Measurements from ENCODE around the gene TRPM3.

Gene TRPM3

GRCh38 chr9:70881333-70881732 lies 240.1 kb downstream of the TRPM3 start:
- DNase-seq: no peak

- peak; percentile 1 for DNase-seq
Observed at GRCh38 chr9:70880535-70880934, 240.9 kb downstream of the TRPM3 start.

GRCh38 chr9:70878576-70878975 lies 242.8 kb downstream of the TRPM3 start:
- no peak for DNase-seq

DNA sequence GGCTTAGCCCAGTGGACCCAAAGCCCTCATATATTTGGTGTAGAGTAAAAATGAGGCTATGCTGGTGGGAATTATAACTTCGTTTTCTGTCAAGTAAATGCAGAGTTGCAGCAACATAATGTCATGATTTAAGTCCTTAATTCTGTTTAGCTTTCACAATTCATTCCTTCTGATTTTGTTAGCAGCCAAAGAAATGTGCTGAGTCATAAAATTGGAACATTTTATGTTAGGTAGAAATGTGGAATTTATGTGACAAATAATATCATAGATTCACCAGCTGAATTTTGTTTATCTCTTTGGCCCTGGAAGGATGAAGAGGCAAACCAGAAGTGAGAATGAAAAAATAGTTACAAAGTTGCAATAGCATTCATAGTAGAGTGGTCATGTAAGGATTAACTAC lies 247.0 kb downstream of the TRPM3 start:
- no peak for DNase-seq

DNA sequence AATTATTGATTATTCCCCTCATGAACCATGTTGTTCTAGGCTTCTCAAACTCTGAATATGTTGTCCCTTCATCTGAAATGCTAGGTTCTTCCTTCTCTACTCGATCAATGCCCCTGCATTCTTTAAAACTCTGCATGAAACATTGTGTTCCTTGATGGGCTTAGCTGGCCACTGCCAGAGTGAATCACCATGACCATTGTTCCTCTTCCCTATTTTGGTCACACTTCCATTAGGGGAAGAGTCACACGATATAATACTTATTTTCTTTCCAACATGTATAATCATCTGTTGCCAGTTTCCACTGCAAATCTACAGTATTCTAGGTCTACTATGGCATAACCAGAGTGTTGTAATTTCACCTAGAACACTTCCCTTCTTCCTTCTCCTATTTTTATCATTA lies 247.9 kb downstream of the TRPM3 start:
- no peak for DNase-seq

DNA sequence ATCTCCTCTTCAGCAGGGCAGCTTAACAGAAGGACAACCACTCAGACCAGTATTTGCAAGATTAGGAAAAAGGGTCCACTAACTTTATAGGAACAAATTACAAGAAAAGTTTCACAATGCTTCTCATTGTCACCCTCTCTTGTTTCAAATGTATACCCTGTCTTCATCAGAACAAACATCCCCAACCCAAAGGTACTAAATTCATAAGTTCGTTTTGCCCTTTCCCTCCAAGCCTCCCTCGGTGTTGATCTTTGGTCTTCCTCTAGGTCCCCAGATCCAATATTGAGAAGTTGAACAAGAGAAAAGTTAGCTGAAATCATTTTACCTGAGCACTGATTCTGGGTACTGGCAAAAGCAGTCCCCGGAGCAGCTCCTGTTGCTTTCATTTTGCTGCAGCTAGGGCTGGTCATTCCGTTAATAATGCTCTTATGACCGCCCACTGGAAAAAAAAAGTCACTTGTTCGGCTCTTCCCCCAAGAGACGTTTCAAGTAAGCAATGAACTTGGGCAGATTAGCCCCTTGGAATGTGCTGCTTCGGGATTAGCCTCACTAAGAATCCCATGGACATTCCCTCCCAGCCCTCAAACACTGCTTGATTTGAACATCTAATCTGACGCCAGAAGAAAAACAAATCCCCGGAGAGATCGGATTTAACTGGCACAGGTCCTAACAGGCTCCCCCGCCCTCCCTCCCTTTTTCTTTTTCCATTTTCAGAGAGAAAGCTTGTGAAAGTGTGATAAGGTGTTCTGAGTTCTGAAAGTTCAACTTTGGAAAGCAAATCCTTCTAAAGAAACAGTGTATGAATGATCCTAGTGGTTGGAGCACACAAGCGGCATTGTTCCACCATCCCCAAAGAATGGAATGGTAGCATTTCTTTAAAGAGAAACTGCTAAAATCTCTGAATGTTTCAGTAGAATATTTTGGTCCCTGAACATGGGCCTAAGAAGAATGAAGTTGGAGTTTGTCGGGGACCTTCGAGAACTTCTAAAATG lies 252.5 kb downstream of the TRPM3 start:
- no peak for DNase-seq

GRCh38 chr9:70868041-70868440 lies 253.4 kb downstream of the TRPM3 start:
- no peak for DNase-seq

- no peak for DNase-seq
Observed at GRCh38 chr9:70865471-70865870, 255.9 kb downstream of the TRPM3 start.

GRCh38 chr9:70861797-70862196 lies 259.6 kb downstream of the TRPM3 start:
- no peak for DNase-seq

GRCh38 chr9:70861376-70861775 lies 260.0 kb downstream of the TRPM3 start:
- no peak for DNase-seq

DNA sequence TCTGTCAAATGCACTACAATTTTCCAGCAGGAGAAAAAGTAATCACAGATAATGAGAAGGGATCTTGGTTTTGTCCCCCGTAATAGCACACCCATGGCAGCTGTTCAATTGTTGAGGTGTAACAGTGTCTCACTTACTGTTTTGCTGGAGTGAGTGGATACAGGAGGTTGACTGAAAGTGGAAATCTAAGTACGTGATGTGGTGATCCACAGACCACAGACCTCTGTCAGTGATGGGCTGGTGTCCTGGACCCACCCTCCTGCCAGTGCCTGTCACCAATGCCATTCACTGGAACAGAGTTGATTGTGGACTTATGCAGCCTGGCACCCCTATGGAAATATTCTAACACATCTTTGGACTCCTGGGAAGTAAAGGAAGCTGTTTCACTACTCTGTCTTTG lies 261.7 kb downstream of the TRPM3 start:
- DNase-seq: no peak

GRCh38 chr9:70856411-70856810 lies 265.0 kb downstream of the TRPM3 start:
- no peak for DNase-seq

DNA sequence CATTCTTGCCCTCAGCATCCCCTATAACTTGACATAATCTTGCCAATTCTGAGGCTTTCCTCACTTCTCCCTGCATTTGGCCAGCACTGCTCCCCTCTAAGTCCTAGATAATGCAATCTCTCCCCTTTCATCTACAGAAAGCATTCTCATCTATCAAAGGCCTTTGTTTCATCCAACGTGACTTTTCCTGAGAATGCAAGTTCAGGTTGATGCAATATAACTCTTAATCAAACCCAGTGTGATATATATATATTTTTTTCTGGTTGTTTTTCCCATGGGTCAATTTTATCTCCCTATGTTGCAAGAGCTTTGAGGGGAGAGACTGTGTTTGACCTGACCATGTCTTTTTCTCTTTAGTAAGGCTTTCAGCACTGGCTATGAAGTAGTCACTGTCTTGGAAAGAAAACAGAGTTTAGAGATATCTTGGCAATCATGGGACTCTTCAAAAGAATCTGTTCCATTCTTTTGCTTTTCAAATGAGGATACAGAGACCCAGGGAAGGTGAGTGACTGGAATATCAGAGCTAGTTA lies 268.6 kb downstream of the TRPM3 start:
- DNase-seq: no peak

DNA sequence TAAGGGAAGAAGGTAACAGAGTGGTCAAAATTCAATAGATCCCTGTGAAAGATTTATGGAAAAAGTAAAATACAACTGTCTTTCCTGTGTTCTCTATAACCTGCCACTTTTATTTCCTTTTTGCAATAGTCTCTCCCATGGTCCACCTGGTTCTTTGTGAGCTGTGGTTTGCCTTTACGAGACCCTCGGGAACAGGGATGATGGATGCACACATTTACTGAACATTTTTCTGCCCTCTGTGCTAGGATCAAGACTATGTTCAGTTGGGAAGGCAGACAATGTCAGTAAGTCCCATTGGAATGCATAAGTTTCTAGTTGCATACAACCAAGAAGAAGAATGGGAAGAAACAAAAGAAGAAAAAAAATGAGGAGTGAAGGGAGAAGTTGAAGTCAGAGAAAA lies 281.2 kb downstream of the TRPM3 start:
- DNase-seq: no peak

GRCh38 chr9:70835323-70835722 lies 286.1 kb downstream of the TRPM3 start:
- no peak for DNase-seq

GRCh38 chr9:70832492-70832891 lies 288.9 kb downstream of the TRPM3 start:
- DNase-seq: no peak

DNA sequence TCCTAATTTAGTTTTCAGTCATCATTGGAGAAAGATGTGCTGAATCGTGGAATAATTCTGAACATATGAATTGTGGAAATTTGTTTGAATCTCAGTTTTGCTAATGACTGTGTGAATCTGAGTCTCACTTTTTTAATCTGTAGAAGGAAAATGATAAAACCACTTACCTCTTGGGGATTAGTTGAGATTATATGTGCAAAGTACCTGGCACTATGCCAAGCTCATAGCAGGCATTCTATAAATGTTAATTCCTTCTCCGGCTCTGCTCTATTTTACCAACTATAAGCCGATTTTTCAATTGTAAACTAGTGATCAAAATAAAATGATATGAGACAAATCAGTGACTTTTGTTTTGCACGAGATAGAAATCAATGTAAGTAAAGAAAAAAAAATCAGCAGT lies 290.8 kb downstream of the TRPM3 start:
- no peak for DNase-seq

GRCh38 chr9:70829591-70830265 lies 291.7 kb downstream of the TRPM3 start:
- no peak for DNase-seq

- no peak for DNase-seq
Observed at GRCh38 chr9:70826562-70826961, 294.9 kb downstream of the TRPM3 start.

- no peak for DNase-seq
Observed at GRCh38 chr9:70823284-70823683, 298.1 kb downstream of the TRPM3 start.

- no peak for DNase-seq
Observed at GRCh38 chr9:70817311-70817710, 304.1 kb downstream of the TRPM3 start.

DNA sequence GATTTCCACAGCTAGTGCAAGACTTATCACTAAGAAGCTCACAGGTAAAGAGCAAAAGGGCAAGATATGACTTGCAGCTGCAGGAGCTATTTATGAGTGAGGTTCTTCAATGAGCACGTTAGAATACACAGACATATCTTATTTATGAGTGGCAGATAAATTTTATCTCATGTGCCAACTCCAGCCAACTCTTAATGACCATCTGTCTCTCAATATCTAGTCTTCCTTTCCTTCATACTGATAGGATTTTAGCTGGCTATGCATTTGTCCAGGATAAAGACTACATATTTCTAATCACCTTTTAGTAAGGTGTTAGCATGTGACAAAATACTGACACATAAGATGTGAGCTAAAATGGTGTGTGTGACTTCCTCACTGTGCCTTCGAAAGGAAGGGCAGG lies 304.5 kb downstream of the TRPM3 start:
- DNase-seq: no peak

- DNase-seq: no peak
Observed at GRCh38 chr9:70816316-70816715, 305.1 kb downstream of the TRPM3 start.

DNA sequence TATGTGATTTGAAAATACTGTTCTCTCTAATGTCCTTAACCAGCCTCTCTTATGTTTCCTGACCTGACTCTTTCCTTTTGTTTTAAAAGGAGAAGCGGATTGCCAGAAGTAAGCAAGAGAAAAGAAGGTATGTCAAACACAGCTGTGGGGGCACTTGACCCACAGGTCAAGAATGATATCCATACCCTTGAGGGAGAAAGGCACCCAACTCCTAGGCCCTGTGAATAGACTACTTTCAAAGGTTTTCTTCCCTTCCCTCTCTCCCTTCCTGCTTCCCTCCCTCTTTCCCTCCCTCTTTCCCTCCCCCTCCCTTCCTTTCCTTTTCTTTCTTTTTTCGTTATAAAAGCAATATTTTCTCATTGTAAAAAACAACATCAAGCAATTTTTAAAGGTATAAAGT lies 306.8 kb downstream of the TRPM3 start:
- no peak for DNase-seq

Measured in DMS53 (cell line).